GM18520 (cell line): ENCODE data around the gene HASPIN.
"Not testable (repeated sequence)": the region's sequence is repeated elsewhere in the genome, so short reads cannot be mapped to it uniquely, and the experiment has no call there.

Experiments
- ATAC-seq: cut with Tn5 transposase; IDR thresholded peaks from one replicate; pipeline ENCODE4 v1.9.1; 2021; ENCODE audit not compliant: unreplicated experiment

Gene HASPIN

DNA sequence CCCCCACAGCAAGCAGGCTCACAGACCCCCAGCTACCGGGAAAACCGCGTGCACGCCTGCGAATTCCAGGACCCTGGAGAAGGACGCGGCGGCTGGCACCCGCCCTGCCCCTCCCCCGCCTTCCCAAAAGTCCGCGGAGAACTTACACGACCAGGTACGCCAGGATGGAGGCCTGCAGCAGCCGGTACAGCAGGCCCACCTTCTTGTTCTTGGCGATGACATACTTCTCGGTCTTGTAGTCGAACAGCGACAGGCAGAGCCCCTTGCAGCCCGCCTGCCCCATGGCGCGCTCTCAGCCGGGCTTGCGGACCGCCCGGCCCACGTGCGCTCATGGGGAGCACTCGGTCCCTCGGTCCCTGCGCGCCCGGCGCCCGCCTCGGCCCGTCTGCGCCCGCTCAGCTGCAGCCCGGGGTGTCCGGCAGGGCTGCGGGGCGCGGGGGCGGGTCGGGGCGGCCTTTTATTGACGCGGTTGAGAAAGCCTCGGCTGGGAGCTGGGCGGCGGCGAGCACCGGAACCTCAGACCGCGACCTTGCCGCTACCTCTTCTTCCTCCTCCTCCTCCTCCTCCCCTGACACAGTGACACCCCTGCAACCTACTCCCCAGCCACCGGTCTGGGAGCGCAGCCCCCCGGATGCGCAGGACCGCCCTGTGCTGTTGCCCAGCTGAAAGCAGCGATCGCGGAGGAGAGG, 27.8 kb upstream of the HASPIN start, which contains the start of gene P2RX5:
TSS of gene P2RX5 (minus strand) at position 433 of the 689 bp plus-strand sequence. CDS start at position 283, 150 bp downstream.
- no peak for ATAC-seq

DNA sequence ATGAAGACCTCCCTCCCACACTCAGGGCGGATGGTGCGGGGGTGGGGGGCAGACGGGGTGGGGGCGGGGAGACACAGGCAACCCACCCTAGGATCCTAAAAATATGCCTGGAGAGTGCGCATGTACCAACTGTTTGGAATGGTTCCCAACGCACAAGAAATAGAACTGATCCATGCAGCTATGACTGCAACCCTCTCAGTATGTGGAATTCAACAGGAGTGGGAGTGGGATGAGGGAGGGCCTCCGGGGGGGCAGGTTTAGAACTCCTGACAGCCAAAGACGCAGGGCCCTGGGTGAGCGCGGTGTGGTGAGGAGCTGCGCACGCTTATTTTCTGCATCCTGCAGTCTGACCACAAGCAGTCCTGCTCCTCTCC, 26.6 kb upstream of the HASPIN start:
- ATAC-seq = no peak

DNA sequence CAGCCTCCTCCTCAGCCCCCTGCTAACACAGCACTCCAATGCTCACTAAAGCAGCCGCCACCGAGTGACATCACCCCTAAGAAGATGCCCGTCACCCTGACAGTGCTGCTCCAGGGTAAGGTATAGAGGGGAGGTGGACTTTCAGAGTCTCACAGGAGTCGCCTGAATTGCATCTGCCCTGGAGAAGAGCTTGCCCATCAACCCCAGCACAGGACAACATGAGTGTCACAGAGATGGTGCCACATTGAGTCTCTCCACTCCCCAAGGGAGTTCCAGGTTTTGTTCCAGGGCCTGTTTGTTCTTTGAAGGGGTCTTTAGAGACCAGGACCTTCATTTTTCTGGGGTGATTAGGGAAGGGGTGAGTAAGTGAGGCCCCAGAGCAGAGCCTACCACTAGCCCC, 25.6 kb upstream of the HASPIN start:
- no peak for ATAC-seq

DNA sequence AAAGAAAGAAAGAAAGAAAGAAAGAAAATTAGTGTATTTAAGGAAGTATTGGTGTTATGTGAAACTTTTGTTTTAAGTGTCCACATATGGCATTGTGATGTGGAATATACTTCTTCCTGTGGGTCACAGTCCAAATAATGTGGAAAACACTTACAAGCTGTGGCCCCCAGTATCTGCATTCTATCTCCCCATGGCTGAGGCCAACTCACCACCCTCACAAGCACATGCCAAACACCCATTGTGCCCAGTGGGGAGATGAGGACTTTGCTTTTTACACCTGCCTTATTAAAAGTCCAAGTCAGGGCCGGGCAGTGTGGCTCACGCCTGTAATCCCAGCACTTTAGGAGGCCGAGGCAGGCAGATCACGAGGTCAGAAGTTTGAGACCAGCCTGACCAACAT, 23.8 kb upstream of the HASPIN start:
- no peak for ATAC-seq

DNA sequence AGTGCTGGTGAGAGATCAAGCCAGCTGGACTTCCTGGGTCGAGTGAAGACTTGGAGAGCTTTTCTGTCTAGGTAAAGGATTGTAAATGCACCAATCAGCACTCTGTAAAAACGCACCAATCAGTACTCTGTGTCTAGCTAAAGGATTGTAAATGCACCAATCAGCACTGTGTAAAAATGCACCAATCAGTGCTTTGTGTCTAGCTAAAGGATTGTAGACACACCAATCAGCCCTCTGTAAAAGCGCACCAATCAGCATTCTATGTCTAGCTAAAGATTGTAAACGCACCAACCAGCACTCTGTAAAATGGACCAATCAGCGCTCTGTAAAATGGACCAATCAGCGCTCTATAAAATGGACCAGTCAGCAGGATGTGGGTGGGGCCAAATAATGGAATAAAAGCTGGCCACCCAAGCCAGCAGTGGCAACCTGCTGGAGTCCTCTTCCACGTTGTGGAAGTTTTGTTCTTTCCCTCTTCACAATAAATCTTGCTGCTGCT, 21.6 kb upstream of the HASPIN start:
- not testable (repeated sequence) for ATAC-seq

DNA sequence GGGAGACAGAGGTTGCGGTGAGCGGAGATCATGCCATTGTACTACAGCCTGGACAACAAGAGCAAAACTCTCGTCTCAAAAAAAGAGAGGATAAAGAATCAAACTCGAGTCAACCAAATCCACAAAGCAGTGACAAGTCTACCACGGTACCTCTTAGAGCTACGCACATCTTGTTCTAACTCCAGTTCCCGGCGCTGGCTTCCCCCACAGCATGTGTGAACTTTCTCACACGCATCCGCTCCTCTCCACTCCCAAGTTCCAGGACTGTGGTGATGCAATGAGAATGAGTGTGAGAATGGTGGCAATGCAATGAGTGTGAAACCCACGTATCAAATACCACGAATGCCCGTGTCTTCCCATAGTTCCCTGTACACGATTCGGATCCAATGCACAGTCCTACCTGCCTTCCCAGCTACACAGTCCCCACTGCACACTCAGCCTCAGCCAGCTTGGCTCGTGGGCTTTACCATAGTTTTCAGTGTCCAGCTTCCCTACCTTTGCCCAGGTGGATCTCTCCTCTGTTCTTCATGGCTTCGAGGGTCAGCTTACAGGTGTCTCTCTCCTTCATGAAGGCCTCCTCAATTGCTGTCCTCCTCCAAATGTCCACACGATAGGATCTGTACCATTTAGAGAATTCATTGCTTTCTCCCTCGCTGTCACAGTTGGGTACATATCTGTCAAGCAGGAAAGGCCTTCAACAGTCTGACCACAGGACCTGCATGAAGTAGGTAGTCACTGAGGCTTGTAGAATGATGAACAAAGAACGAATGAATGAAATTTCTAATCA, 18.6 kb upstream of the HASPIN start:
- no peak for ATAC-seq

DNA sequence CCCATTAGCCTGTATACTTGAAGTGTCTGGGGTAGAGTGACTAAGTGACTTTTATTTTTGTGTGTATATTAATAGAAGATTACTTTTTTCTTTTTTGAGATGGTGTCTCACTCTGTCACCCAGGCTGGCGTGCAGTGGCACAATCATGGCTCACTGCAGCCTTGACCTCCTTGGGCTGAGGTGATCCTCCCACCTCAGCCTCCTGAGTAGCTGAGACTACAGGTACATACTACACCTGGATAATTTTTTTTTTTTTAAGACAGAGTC, 18.1 kb upstream of the HASPIN start:
- ATAC-seq = not testable (repeated sequence)

DNA sequence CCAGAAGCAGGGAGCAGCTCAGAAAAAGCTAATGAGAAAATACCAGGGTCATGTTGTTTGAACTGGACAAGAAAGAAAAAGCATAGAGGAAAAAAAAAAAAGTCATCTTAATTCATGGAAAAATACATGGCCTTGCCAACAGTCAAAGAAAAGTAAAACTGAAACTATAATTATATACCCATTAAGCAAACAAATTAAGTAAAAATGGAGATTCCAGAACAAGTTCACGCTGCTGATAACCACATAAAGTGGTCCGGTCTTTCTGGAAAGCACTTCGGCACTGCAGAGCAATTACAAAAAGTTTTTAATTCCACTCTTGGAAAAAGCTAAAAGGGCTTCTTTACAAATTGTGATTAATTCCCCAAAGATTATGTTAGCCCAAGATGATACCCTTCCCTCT, 15.3 kb upstream of the HASPIN start:
- ATAC-seq = no peak

DNA sequence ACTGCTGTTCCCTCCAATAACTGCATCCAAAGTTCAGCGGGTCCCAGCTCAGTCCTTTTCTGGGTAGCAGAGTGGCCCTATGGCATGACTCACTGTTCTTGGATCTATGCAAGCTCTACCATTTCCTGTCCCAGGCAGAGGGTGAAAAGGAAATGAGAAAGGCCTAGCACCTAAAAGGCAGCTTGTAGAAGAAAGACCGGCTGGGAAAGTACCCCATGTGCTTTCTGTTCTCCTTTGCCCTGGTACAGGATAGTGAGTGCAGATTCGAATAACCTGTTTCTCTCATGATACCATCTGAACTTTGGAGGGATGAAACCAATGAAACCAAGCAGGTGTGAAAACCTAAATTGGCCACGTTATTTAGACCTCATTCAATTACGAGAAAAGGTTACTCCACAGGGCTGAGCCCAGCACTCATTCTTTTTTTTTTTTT, 12.7 kb upstream of the HASPIN start:
- peak; percentile 95 for ATAC-seq

DNA sequence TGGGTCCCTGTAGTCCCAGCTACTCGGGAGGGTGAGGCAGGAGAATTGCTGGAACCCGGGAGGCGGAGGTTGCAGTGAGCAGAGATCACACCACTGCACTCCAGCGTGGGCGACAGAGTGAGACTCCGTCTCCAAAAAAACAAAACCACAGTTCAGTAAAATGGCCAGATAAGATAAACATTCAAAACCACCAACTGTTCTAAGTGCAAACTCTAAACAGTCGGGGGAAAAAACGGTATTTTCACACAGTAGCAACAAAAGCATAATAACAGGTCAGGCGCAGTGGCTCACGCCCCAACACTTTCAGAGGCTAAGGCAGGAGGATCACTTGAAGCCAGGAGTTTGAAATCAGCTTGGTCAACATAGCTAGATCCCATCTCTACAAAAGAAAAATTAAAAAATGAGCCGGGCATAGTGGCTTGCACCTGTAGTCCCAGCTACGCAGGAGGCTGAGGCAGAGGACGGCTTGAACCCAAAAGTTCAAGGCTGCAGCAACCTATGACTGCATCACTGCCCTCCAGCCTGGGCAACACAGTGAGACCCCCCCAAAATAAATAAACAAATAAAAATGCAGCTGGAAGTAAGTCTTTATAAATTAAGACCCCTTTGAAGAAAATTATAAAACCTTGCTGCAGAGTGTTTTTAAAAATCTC, 10.8 kb upstream of the HASPIN start:
- no peak for ATAC-seq

DNA sequence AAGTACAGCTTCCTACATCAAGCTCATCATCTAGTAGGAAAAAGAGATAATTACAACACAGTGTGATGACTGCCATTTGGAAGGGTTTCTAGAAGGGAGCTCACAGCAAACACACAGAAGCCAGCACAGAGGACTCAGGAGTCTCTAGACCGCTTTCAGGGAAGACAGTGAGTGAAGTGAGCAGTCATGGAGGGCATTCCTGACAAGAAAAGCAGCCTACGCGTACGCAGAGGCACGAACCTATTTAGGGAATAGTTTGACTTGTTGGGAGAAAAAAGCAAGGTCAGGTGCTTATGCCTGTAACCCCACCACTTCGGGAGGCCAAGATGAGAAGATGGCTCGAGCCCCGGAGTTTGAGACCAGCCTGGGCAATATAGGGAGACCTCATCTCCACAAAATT, 8.4 kb upstream of the HASPIN start:
- ATAC-seq = no peak

DNA sequence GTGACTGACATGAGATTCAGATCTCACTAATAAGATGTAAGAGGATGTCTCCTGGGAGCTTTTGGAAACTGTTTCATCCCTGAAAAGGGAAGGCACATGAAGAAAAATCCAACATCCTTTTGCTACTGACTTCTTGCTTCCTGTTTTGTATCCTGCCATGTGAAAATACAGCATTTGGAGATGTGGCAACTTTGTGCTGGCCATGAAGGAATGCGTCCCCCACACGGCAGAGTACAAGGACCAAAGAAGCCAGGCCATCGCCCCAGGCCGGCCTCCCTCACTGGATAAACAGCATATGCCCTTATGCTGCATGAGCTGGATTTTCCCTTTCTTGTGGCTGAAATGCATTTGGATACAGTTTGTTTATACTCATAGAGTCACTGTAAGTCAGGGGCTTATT, 5.5 kb upstream of the HASPIN start:
- no peak for ATAC-seq

DNA sequence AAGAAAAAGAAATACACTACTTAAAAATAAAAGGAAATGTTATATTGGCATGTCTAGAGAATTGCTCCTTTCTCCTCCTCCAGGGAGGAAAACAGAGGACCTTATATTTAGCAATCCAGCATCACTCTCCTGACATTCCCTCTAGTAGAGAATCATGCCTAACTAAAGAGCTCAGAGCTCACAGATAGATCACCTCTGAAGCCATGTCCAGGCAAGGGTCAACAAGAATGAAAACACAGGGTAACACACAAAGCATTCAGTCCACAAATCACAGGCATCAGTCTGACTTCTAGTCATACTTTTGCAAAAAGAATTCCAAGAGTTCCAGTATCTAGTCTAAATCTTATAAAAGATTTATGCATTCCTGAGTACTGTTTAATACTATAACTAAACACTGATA, 4.4 kb upstream of the HASPIN start:
- ATAC-seq = no peak

DNA sequence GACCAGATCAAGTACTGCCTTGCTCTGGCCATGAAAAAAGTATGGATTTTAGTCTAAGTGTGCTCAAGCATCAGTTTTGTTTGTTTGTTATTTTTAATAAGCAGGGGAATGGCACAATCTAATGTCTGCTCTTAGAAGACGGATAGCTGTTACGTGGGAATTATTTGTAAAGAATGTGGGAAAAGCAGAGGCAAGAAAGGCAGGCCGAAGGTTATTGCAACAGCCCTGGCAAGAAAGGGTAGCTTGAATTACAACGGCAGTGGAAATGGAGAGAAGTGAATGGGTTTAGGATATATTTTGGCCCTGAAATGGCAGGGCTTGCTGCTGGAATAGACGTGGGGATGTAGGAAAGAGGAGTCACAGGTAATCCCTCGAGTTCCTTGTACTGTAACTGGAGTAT, 987 bp upstream of the HASPIN start:
- ATAC-seq = no peak

DNA sequence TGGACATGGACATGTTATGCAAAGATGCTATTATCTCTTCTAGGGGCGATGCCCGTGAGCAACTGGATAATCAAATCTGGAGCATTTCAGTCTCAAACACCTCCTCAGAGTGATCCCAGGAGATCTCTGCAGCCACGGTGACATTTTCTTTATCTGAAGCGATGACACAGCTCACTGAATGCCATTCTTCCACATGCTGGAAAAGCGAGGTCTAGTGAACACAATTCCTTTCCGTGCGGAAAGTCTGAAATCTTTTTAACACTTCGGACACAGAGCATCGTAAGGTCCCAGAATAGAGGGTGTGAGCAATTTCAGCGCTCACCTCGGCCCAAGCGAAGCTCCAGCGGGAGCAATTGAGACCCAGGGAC, 531 bp upstream of the HASPIN start:
- ATAC-seq = no peak

DNA sequence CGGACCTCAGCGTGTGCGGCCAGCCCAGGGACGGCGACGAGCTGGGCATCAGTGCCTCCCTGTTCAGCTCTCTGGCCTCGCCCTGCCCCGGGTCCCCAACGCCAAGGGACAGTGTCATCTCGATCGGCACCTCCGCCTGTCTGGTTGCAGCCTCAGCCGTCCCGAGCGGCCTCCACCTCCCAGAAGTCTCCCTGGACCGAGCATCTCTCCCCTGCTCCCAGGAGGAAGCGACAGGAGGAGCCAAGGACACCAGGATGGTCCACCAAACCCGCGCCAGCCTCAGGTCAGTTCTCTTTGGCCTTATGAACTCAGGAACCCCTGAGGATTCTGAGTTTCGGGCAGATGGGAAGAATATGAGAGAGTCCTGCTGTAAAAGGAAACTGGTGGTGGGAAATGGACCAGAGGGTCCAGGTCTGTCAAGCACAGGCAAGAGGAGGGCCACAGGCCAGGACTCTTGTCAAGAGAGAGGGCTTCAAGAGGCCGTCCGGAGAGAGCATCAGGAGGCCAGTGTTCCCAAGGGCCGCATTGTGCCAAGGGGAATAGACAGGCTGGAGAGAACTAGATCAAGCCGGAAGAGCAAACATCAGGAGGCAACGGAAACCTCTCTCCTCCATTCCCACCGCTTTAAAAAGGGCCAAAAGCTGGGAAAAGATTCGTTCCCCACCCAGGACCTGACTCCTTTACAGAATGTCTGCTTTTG, 825 bp downstream of the HASPIN start:
- ATAC-seq = no peak

DNA sequence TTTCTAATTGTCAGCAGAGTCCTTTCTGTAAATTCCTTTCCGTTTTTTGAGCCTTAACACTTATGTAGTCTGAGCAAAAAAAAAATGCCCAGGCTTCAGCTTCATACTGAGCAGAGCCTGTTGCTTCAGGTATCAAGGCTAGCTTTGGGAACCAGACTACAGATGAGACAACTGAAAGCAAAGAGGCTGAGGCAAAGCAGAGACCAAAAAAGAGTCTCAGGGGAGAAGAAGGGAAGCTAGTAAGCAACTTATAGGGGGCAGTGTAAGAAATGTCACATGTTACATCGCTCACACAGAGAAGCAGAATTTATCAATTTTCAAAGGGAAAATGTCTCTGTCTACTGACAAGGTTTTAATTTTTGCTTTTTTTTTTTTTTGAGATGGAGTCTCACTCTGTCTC, 3.3 kb downstream of the HASPIN start:
- ATAC-seq = no peak

DNA sequence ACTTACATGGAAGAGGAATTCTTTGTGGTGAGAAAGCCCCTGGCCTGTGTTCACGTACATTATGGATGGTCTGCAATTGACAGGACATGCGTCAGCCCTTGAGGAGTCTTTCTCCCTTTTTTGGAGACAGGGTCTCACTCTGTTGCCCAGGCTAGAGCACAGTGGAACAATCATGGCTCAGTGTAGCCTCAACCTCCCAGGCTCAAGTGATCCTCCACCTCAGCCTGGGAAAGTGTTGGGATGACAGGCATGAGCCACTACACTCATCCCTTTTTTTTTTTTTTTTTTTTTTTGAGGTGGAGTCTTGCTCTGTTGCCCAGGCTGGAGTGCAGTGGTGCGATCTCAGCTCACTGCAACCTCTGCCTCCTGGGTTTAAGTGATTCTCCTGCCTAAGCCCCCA, 4.4 kb downstream of the HASPIN start:
- ATAC-seq = not testable (repeated sequence)

DNA sequence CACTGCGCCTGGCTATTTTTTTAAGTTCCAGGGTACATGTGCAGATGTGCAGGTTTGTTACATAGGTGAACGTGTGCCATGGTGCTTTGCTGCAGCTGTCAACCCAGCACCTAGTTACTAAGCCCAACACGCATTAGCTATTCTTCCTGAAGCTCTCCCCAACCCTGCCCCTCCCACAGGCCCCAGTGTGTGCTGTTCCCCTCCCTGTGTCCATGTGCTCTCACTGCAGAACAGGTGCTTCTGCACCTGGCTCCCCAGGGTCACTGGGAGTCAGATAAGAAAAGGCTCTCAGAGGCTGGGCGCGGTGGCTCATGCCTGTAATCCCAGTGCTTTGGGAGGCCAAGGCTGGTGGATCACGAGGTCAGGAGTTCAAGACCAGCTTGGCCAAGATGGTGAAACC, 6.2 kb downstream of the HASPIN start:
- no peak for ATAC-seq

DNA sequence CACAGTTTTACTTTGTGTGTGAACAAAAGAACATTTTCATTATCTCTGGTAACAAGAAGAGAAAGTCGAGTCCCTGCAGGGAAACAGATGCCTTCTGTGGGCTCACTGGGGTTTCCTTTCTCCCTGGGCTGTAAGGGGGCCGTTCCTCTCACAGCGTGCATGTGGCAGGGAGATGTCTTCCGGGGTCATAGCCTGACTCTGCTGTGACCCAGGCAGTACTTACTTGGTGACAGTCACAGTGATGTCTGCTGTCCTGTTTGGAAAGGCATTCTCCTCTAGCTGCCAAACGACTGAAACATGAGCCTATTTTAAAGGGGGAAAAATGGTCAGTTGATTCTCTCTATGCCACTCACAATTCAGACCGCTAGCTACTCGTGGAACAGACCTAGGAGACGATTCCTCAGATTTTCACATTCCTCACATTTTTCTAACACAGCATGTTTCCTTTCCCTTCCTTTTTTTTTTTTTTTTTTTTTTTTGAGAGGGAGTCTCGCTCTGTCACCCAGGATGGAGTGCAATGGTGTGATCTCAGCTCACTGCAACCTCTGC, 7.3 kb downstream of the HASPIN start:
- ATAC-seq = no peak

DNA sequence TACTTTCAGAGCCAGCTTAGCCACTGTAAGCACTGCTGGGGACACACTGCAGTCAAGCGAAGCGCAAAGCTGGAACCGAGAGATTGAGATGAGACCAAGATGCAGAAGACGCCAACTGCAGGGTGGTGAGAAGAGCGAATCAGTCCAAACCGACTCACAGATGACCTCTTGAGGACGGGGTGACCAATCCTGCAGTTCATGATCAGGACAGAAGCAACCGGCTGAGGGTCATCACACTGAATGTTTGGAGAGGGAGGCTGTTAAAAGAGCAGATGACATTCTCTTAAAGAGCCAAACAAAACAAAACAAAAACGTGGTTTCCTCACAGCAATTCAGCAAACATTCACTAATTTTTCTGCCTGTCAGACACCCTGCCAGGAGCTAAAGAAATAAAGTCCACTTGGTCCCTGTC, 8.5 kb downstream of the HASPIN start:
- no peak for ATAC-seq
